Prostate gland (tissue), 2 donors: ENCODE results near the gene ATP6V0B. TPM values are rescaled to one million over a fixed set of nuclear protein-coding genes. Genes with fewer than 3 reads are reported as not detected.

Experiments used
- DNase-seq: peaks from one replicate; pipeline ENCODE4 v3.0.0-alpha.2; 2019; ENCODE audit warnings: low spot score
- H3K27ac ChIP-seq, 2 donors: fragments of 200-600 bp; sonication (generic); 2 replicates each; pipeline ENCODE4 v1.5.1; 2017 to 2019
- H3K27me3 ChIP-seq: fragments of 200-600 bp; sonication (generic); replicated peaks from 2 replicates; pipeline ENCODE4 v1.5.1; 2019; ENCODE audit not compliant: insufficient read depth
- H3K36me3 ChIP-seq, 2 donors: fragments of 200-600 bp; sonication (generic); 1 replicate in 1 of 2; 2 replicates in 1 of 2; pipeline versions ENCODE4 v1.5.1 to v1.8.1; 2017 to 2019
- H3K4me1 ChIP-seq: fragments of 200-600 bp; sonication (generic); replicated peaks from 2 replicates; pipeline ENCODE4 v1.5.1; 2019
- H3K4me3 ChIP-seq, 2 donors: fragments of 200-600 bp; sonication (generic); 2 replicates each; pipeline ENCODE4 v1.5.1; 2017 to 2019
- H3K9me3 ChIP-seq: fragments of 200-600 bp; sonication (generic); 2 replicates; pipeline ENCODE4 v1.5.1; 2017
- POLR2A ChIP-seq: fragments of 450-650 bp; IDR thresholded peaks from one replicate; pipeline ENCODE4 v1.6.1; 2016; ENCODE audit warnings: antibody characterized with exemption, mild to moderate bottlenecking
- POLR2AphosphoS5 ChIP-seq: sonication (generic); formaldehyde crosslinking; IDR thresholded peaks from one replicate; pipeline ENCODE4 v1.6.1; 2017; ENCODE audit warnings: antibody characterized with exemption
- WGBS: methylation state at CpG from one replicate; pipeline ENCODE4 v1.1.5; 2018; 5-methylcytosine and 5-hydroxymethylcytosine counted together
- intact Hi-C: fragments of 100-400 bp; cut with DNase I; formaldehyde crosslinking; loops from one replicate; pipeline ENCODE4 v1.14.2; 2022
- total RNA-seq, 2 donors: library from RNA; depleted of rRNA; stranded (reverse); fragments of >200 nt; gene quantifications; one replicate each; pipeline ENCODE4 v1.1.0, GENCODE V29; 2016
- TF ChIP-seq, protein P1 (sequence below), 4 experiments: fragments of 200-600 bp in 2 of 4; fragments of 450-650 bp in 2 of 4; sonication (generic) in 2 of 4; IDR thresholded peaks; 1 replicate in 3 of 4; 2 replicates in 1 of 4; pipeline ENCODE4 v1.5.1; 2016 to 2019; ENCODE audit warnings: antibody characterized with exemption in 4 of 4, mild to moderate bottlenecking in 2 of 4, moderate library complexity in 2 of 4

Gene ATP6V0B
- total RNA-seq, 2 donors from 2014 or later = 180 to 245 TPM

DNA sequence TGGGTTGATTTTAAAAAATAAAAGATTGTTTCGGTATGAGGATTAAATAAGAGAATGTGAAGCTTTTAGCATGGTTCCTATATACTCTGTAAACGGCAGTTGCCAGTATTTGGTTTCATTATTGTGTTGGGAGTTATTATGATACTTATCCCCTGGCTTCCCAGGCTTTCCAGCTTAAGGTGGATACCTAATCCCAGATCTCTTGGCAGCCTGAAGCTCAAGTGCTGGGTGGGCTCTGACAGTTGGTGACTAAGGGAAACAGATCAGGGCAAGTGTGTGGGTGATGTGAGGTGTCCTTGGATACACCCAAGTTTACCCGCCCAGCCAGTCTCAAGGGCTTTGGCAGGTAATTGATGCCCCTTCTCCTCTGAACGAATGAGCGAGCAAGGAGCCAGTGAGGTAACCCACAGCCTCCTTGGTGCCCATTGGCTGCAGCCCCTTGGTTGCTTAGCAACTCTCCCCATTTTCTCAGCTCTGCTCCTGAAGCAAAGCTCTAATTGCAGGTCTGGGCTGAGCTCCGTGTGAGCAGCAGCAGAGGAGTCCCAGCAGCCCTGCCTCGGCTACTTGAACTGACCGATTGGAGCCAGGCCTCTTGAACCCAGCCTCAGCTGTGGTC, 21.9 kb upstream of the ATP6V0B start:
- WGBS = 56% methylated on average over 8 of the region's 8 CpGs
- Histone ChIP-seq H3K27me3 (no peaks in the 10 kb centered on the region), H3K4me3 (no peak overlapping the region), H3K36me3 (peaks cover 0 to 8% of the 10 kb centered on the region in 2 donors), H3K4me1 (peaks cover 7% of the 10 kb centered on the region), H3K9me3 (no peaks in the 10 kb centered on the region), H3K27ac (no peak overlapping the region)
- no peak for TF ChIP-seq POLR2AphosphoS5
- TF ChIP-seq, protein P1, sequence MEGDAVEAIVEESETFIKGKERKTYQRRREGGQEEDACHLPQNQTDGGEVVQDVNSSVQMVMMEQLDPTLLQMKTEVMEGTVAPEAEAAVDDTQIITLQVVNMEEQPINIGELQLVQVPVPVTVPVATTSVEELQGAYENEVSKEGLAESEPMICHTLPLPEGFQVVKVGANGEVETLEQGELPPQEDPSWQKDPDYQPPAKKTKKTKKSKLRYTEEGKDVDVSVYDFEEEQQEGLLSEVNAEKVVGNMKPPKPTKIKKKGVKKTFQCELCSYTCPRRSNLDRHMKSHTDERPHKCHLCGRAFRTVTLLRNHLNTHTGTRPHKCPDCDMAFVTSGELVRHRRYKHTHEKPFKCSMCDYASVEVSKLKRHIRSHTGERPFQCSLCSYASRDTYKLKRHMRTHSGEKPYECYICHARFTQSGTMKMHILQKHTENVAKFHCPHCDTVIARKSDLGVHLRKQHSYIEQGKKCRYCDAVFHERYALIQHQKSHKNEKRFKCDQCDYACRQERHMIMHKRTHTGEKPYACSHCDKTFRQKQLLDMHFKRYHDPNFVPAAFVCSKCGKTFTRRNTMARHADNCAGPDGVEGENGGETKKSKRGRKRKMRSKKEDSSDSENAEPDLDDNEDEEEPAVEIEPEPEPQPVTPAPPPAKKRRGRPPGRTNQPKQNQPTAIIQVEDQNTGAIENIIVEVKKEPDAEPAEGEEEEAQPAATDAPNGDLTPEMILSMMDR (IDR thresholded peaks at IDR 0.05) = no peak
- no peak for TF ChIP-seq POLR2A
- intact Hi-C loops = no loop called here
- DNase-seq = no peak

DNA sequence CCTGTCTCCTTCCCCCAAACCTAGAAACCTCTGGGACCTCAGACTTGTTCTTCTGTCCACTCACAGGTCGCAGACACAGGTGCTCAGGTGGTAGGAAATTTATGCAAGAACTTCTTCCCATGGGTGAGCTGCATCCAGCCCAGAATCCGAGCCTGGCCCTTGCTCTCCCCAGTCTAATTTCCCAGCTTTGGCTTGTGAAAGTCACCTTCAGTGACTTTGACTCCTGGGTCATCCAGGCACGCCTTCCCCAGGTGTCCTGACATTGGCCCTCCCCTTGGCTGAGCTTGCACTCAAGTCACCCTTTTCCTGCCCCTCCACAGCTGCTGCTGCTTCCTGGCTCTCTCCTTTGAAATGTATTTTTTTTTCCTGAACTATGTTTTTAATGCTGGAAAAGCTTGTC, 21.4 kb upstream of the ATP6V0B start:
- intact Hi-C loops = no loop called here
- no peaks in the 10 kb centered on the region for H3K27me3 ChIP-seq
- peaks cover 2% of the 10 kb centered on the region for H3K4me1 ChIP-seq
- H3K4me3 ChIP-seq = no peak overlapping the region
- no peaks in the 10 kb centered on the region for H3K9me3 ChIP-seq
- WGBS = 72% methylated on average over 3 of the region's 3 CpGs
- TF ChIP-seq, protein P1 (IDR thresholded peaks at IDR 0.05) = no peak
- TF ChIP-seq POLR2A = no peak
- no peak for TF ChIP-seq POLR2AphosphoS5
- DNase-seq = no peak
- peaks cover 0 to 8% of the 10 kb centered on the region in 2 donors for H3K36me3 ChIP-seq
- no peak overlapping the region for H3K27ac ChIP-seq

DNA sequence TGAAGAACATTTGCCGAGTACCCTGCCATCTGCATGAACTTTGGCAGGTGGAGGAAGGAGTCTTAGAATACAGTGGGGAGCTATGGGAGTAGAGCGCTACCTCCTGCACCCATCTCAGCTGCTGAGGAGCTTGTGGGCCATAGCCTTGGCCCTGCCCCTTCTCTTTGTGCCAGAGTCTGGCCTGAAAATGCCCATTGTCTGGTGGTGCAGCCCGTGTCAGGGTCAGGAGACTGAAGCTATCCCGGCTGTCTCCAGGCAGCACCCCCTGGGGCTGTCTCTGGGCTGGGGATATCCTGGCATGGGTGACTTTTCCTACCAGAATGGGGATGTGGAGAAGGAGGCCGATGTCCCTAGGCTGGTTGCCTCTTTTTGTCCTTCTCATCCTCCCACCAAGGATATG, 20.7 kb upstream of the ATP6V0B start:
- TF ChIP-seq POLR2A = no peak
- TF ChIP-seq, protein P1 (IDR thresholded peaks at IDR 0.05) = no peak
- Histone ChIP-seq H3K36me3 (peaks cover 0 to 8% of the 10 kb centered on the region in 2 donors), H3K27ac (no peak overlapping the region), H3K27me3 (no peaks in the 10 kb centered on the region), H3K4me3 (no peak overlapping the region), H3K4me1 (peaks cover under 1% of the 10 kb centered on the region), H3K9me3 (no peaks in the 10 kb centered on the region)
- WGBS = 93% methylated on average over 5 of the region's 5 CpGs
- no peak for DNase-seq
- intact Hi-C loops = no loop called here

DNA sequence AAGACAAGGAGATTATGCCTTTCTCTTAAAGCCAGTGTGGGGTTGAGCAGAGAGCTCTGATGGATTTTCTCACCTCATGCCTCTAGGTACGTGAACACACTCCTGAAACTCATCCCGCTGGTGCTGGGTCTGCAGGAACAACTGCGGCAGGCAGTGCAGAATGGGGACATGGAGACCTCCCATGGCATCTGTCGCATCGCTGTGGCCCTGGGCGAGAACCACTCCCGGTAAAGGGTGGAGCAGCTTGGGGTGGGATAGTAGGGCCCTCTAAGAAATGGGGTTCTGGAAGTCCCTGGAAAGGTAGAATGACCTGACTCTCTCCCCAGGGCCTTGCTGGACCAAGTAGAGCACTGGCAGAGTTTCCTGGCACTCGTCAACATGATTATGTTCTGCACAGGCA, 18.5 kb upstream of the ATP6V0B start:
- H3K36me3 ChIP-seq = peaks cover 0 to 8% of the 10 kb centered on the region in 2 donors
- TF ChIP-seq, protein P1 (IDR thresholded peaks at IDR 0.05) = no peak
- TF ChIP-seq POLR2AphosphoS5 (no peak), POLR2A (no peak)
- no peaks in the 10 kb centered on the region for H3K9me3 ChIP-seq
- no peaks in the 10 kb centered on the region for H3K27me3 ChIP-seq
- DNase-seq = no peak
- no peaks in the 10 kb centered on the region for H3K4me1 ChIP-seq
- no peak overlapping the region for H3K4me3 ChIP-seq
- 97% methylated on average over 8 of the region's 8 CpGs for WGBS
- intact Hi-C loops = no loop called here
- no peak overlapping the region for H3K27ac ChIP-seq

DNA sequence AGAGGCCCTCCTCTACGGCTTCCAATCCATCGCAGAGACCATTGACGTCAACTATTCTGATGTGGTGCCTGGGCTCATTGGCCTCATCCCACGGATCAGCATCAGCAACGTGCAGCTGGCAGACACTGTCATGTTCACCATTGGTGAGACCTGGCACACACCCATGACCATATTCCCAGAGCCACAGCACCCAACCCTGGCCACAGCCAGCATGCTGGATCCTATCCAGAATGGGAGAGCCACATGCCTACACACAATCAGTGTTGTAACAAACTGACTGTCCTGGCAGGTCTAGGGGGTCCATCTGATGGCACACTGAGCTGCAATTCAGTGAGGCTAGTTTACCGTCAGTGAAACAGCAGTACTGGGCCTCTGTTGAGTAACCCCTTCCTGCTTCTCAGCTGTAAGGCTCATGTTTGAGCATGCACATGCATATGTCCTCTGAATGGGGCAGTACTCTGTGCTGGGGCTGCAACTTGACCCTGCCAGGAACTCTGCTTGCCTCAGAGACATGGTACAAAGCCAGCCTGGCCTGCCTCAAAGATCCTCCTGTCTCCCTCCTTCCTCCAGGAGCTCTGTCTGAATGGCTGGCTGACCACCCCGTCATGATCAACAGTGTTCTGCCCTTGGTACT, 17.2 kb upstream of the ATP6V0B start:
- 89% methylated on average over 7 of the region's 7 CpGs for WGBS
- Histone ChIP-seq H3K4me1 (no peaks in the 10 kb centered on the region), H3K27me3 (no peaks in the 10 kb centered on the region), H3K36me3 (peaks cover 0 to 8% of the 10 kb centered on the region in 2 donors), H3K9me3 (no peaks in the 10 kb centered on the region), H3K4me3 (no peak overlapping the region), H3K27ac (no peak overlapping the region)
- intact Hi-C loops = no loop called here
- no peak for TF ChIP-seq POLR2A
- no peak for TF ChIP-seq POLR2AphosphoS5
- TF ChIP-seq, protein P1 (IDR thresholded peaks at IDR 0.05) = no peak
- DNase-seq = no peak
